GM12892 (cell line): ENCODE results near the gene GUCA1A. TPM values are rescaled to one million over a fixed set of nuclear protein-coding genes. Genes with fewer than 3 reads are reported as not detected.

Experiments
- DNase-seq: peaks from one replicate; pipeline ENCODE4 v3.0.0; 2011; ENCODE audit not compliant: insufficient read length
- FAIRE-seq: peaks from 2 replicates; lab custom pipeline; 2011; peaks lifted over from hg19 to GRCh38; lab: Jason Lieb, UNC
- POLR2A ChIP-seq: IDR thresholded peaks from 2 replicates; pipeline ENCODE4 v1.6.1; 2011; ENCODE audit warnings: low read depth, low read length, control low read depth
- POLR2AphosphoS5 ChIP-seq: IDR thresholded peaks from 2 replicates; pipeline ENCODE4 v1.6.1; 2011; ENCODE audit warnings: low read depth, low read length, control low read depth
- TAF1 ChIP-seq: IDR thresholded peaks from 2 replicates; pipeline ENCODE4 v1.6.1; 2011; ENCODE audit warnings: low read depth, mild to moderate bottlenecking, control low read depth, low read length, borderline replicate concordance
- polyA plus RNA-seq: library from polyadenylated mRNA; unstranded; fragments of >200 nt; gene quantifications from one replicate; pipeline ENCODE4 v1.2.1, GENCODE V29; 2012; ENCODE audit warnings: missing spikeins, inconsistent platforms; ENCODE audit not compliant: missing spikeins

The GUCA1A gene
- not detected for polyA plus RNA-seq

DNA sequence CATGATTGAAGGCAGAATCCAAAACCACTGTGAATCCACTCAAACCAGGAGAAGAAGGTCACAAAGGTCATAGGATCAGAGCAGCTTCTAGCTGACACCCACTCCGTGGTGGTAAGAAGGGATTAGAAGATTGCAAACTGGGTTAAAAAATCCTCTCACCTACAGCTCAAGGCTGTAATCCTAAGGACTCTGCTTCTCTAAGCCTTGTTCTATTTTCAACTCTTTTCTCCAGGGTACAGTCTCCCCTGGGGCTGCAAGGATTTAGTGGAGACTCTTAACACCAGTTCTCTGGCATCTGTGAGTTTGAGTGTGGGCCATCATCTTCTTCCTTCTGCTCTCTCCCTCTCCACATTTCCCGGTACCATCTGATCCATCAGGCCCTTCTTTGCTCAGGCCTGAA lies at the start of gene GUCA1A:
TSS of gene GUCA1A (plus strand) at position 264 of the 400 bp plus-strand sequence. CDS start 250 bp downstream, outside the sequence.
- DNase-seq = no peak
- TF ChIP-seq POLR2AphosphoS5 (no peak), POLR2A (no peak), TAF1 (no peak)
- FAIRE-seq = no peak

GRCh38 chr6:42123379-42124103 lies 49.6 kb upstream of the GUCA1A start:
- TF ChIP-seq POLR2A = no peak
- no peak for TF ChIP-seq POLR2AphosphoS5
- FAIRE-seq = no peak
- no peak for DNase-seq

GRCh38 chr6:42124223-42124836 lies 48.8 kb upstream of the GUCA1A start:
- TF ChIP-seq POLR2AphosphoS5 (no peak), TAF1 (no peak), POLR2A (no peak)
- DNase-seq (no peak), FAIRE-seq (no peak)

DNA sequence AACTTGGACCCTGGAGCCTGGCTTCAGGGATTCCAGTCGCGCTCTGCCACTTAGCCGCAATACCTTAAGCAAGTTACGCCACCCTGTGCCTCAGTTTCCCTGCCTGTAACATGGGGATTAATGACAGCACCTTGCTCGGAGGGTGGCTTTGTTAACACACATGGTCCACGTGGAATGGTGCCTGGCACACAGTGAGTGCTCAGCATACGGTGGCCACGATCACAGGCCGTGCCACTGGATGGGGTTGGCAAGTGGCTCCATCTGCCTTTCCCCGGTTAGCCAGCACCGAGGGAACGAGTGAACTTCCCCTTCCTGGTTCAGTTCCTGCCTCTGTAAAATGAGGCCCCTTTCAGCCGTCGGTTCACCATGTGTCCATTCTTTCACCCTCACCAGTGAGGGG lies 47.9 kb upstream of the GUCA1A start:
- DNase-seq (no peak), FAIRE-seq (no peak)
- TF ChIP-seq POLR2A (no peak), TAF1 (no peak), POLR2AphosphoS5 (no peak)

DNA sequence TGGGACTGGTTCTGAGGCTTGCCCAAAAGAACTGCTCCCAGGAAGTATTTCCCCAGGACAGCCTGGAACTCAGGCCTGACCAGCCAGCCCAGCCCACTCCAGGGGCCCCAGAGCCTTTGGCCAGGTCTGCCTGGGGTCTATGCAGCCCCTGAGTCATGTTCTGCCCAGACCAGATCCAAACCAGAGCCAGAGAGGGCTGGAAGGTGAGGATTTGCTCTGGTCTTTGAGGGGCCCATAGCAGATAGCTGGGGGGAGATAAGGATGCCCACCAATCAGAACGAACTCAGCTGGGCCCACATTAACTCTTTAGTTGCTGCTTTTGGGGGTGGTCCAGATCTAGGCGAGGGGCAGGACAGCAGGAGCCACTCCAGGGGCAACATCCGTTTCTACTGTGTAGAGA lies 47.5 kb upstream of the GUCA1A start:
- no peak for TF ChIP-seq POLR2AphosphoS5
- TF ChIP-seq POLR2A = no peak
- TF ChIP-seq TAF1 = no peak
- DNase-seq = no peak
- FAIRE-seq = no peak

- TF ChIP-seq POLR2A (no peak), TAF1 (no peak), POLR2AphosphoS5 (no peak)
- FAIRE-seq (no peak), DNase-seq (no peak)
Observed at GRCh38 chr6:42128460-42129359, 44.5 kb upstream of the GUCA1A start.

GRCh38 chr6:42129360-42129676 lies 43.8 kb upstream of the GUCA1A start:
- TF ChIP-seq POLR2AphosphoS5 = no peak
- DNase-seq (no peak), FAIRE-seq (no peak)

- DNase-seq (no peak), FAIRE-seq (no peak)
- no peak for TF ChIP-seq POLR2AphosphoS5
- no peak for TF ChIP-seq POLR2A
- TF ChIP-seq TAF1 = no peak
Observed at GRCh38 chr6:42131531-42131930, 41.6 kb upstream of the GUCA1A start.

- TF ChIP-seq TAF1 (no peak), POLR2AphosphoS5 (no peak), POLR2A (no peak)
- DNase-seq (no peak), FAIRE-seq (no peak)
Observed at GRCh38 chr6:42133926-42134325, 39.2 kb upstream of the GUCA1A start.

DNA sequence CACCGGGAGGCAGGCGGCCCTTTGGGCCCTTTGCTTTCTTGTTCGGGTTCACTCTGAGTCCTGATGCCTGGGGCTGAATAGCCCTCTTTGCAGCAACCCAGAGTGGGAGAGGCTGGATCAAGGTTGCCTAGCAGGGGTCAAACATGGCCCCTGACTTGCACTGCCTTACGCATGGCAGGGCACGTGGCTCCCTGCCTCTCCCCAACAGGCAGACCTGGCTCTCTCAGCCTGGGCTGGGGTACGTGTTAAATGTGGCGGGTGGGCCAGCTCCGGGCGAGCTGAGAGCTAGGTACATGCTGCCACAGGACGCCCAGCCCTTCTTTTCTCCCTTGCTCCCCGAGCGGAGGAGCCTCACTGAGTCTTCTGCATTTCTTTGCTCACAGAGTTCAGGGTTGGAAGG lies 38.0 kb upstream of the GUCA1A start:
- TF ChIP-seq TAF1 = no peak
- TF ChIP-seq POLR2AphosphoS5 = no peak
- no peak for TF ChIP-seq POLR2A
- DNase-seq (no peak), FAIRE-seq (no peak)

- DNase-seq = no peak
- no peak for FAIRE-seq
- TF ChIP-seq POLR2AphosphoS5 = no peak
- no peak for TF ChIP-seq TAF1
- TF ChIP-seq POLR2A = no peak
Observed at GRCh38 chr6:42135722-42136121, 37.4 kb upstream of the GUCA1A start.
